AG10803 (cell line): ENCODE results near the gene IGFBP4.

Source experiments
- DNase-seq: peaks from one replicate; pipeline ENCODE4 v3.0.0; 2010; ENCODE audit warnings: low read depth
- H3K4me3 ChIP-seq: 2 replicates; pipeline ENCODE4 v1.5.1; 2011; ENCODE audit warnings: mild to moderate bottlenecking, low read length, control low read depth
- TF ChIP-seq, protein P1 (sequence below): conservative IDR thresholded peaks from 2 replicates; pipeline ENCODE4 v1.5.1; 2011; ENCODE audit warnings: mild to moderate bottlenecking, low read length, control low read depth, inconsistent platforms

IGFBP4 gene

DNA sequence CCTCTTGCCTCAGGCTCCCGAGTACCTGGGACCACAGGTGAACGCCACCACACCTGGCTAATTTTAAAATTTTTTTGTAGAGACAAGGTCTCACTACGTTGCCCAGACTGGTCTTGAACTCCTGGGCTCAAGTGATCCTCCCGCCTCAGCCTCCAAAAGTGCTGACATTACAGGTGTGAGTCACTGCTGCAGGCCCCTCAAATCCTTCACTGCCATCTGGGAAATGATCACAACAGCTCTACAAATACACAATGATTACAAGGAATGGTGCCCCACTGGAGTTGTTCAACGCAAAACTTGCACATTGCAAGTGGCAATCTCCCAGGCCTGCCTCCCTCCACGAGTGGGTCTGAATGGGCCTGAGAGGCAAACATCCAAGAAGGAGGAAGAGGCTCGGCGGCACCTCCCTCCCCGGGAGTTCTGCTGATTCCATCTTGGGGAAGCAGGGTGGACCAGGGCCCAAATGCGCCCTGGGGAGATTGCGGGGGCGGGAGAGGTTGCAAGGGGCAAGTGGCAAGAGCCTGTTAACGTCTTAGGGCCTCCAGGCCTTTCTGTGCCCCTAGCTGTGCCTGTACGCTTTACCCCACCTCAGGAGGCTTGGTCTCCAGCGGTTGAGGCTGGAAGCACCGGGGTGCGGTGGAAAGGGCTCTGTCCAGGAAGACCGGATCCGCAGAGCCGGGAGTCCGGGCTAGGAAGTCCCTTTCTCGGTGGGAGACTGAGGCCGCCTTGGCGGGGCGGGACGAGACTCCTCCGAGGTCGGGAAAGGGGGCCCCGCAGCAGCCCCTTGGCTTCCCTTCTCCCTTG, 656 bp upstream of the IGFBP4 start:
- peak overlapping the region; percentile 99 for H3K4me3 ChIP-seq
- TF ChIP-seq, protein P1, sequence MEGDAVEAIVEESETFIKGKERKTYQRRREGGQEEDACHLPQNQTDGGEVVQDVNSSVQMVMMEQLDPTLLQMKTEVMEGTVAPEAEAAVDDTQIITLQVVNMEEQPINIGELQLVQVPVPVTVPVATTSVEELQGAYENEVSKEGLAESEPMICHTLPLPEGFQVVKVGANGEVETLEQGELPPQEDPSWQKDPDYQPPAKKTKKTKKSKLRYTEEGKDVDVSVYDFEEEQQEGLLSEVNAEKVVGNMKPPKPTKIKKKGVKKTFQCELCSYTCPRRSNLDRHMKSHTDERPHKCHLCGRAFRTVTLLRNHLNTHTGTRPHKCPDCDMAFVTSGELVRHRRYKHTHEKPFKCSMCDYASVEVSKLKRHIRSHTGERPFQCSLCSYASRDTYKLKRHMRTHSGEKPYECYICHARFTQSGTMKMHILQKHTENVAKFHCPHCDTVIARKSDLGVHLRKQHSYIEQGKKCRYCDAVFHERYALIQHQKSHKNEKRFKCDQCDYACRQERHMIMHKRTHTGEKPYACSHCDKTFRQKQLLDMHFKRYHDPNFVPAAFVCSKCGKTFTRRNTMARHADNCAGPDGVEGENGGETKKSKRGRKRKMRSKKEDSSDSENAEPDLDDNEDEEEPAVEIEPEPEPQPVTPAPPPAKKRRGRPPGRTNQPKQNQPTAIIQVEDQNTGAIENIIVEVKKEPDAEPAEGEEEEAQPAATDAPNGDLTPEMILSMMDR = peak; percentile 19
- no peak for DNase-seq

GRCh38 chr17:40443988-40444899, 994 bp downstream of the IGFBP4 start:
- peak overlapping the region; percentile 99 for H3K4me3 ChIP-seq
- DNase-seq = no peak
- TF ChIP-seq, protein P1 = no peak

GRCh38 chr17:40445751-40446468, 2.7 kb downstream of the IGFBP4 start:
- TF ChIP-seq, protein P1 = peak; percentile 31
- peak overlapping the region; percentile 99 for H3K4me3 ChIP-seq
- no peak for DNase-seq

GRCh38 chr17:40447148-40447644, 3.9 kb downstream of the IGFBP4 start:
- TF ChIP-seq, protein P1 = no peak
- peak overlapping the region; percentile 99 for H3K4me3 ChIP-seq
- DNase-seq = no peak

- TF ChIP-seq, protein P1 = no peak
- peak overlapping the region; percentile 99 for H3K4me3 ChIP-seq
- no peak for DNase-seq
These were observed 4.6 kb downstream of the IGFBP4 start for GRCh38 chr17:40447806-40448205.

DNA sequence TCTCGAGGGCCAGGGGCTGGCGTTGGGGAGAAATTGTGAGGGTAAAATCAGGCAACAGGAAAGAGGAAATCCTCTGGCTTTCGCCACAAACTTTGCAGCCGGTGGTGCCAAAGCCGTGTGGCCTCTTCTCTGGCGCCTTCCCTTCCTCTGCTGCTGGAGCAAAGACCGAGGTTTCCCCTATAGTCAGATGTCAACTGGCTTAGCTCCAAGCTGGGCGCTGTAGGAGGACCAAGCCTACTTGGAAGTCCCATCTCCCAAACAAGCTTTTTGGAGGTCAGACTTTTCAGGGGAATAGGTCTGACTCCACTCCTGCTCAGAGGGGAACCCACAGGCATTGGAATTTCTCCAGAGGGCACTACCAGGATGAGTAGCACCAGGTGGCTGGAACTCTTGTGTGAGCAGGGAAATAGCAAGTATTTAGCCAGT, 5.0 kb downstream of the IGFBP4 start:
- TF ChIP-seq, protein P1 = no peak
- no peak for DNase-seq
- peak overlapping the region; percentile 99 for H3K4me3 ChIP-seq
